ENCODE results near the gene HSD11B1L.

HSD11B1L gene

GRCh38 chr19:5667751-5668271, 13.0 kb upstream of the HSD11B1L start:
- DNase-seq, result no peak

- no peak for DNase-seq
Measured at GRCh38 chr19:5669212-5669611, 11.6 kb upstream of the HSD11B1L start.

GRCh38 chr19:5671600-5671999, 9.2 kb upstream of the HSD11B1L start:
- DNase-seq, result no peak

GRCh38 chr19:5672708-5673459, 7.9 kb upstream of the HSD11B1L start:
- DNase-seq, result no peak

- no peak for DNase-seq
Measured at GRCh38 chr19:5673752-5674151, 7.1 kb upstream of the HSD11B1L start.

GRCh38 chr19:5674714-5675113, 6.1 kb upstream of the HSD11B1L start:
- DNase-seq, result no peak

- DNase-seq, result peak; percentile 35 to 63
Measured at GRCh38 chr19:5676105-5676771, 4.6 kb upstream of the HSD11B1L start.

GRCh38 chr19:5676772-5677105, 4.1 kb upstream of the HSD11B1L start:
- DNase-seq, result no peak

GRCh38 chr19:5677136-5677535, 3.7 kb upstream of the HSD11B1L start:
- no peak for DNase-seq

- no peak for DNase-seq
Measured at GRCh38 chr19:5677580-5677979, 3.2 kb upstream of the HSD11B1L start.

GRCh38 chr19:5678071-5678718, 2.6 kb upstream of the HSD11B1L start:
- DNase-seq, result no peak

- peak in 1 of 2 experiments; percentile 56 for DNase-seq
Measured at GRCh38 chr19:5679289-5680083, 1.3 kb upstream of the HSD11B1L start.

- no peak for DNase-seq
Measured at GRCh38 chr19:5680084-5680436, 767 bp upstream of the HSD11B1L start.

GRCh38 chr19:5681391-5682106, 722 bp downstream of the HSD11B1L start:
- DNase-seq, result peak in 1 of 2 experiments; percentile 69

- no peak for DNase-seq
Measured at GRCh38 chr19:5682107-5682482, 1.3 kb downstream of the HSD11B1L start.

GRCh38 chr19:5683177-5683886, 2.5 kb downstream of the HSD11B1L start:
- no peak for DNase-seq

- DNase-seq, result no peak
Measured at GRCh38 chr19:5684694-5685430, 4.0 kb downstream of the HSD11B1L start.

- DNase-seq, result no peak
Measured at GRCh38 chr19:5686326-5686646, 5.5 kb downstream of the HSD11B1L start.

GRCh38 chr19:5686647-5687359, 6.0 kb downstream of the HSD11B1L start:
- peak; percentile 87 to 92 for DNase-seq

GRCh38 chr19:5687360-5688198, 6.8 kb downstream of the HSD11B1L start:
- DNase-seq, result no peak
